GM06990 (cell line): ENCODE measurements around the gene HECW1.
A peak's percentile ranks its signal among the peaks of the same experiment; 100 is the strongest.

ENCODE experiments used
- DNase-seq: peaks from one replicate; pipeline ENCODE4 v3.0.0-alpha.2; 2011; ENCODE audit not compliant: insufficient read length; ENCODE audit errors: extremely low read depth
- H3K27me3 ChIP-seq: replicated peaks from 2 replicates; pipeline ENCODE4 v1.6.0; 2011; ENCODE audit warnings: low read length; ENCODE audit not compliant: control insufficient read depth, insufficient read depth
- H3K36me3 ChIP-seq: 2 replicates; pipeline ENCODE4 v1.5.1; 2011; ENCODE audit warnings: low read length; ENCODE audit not compliant: control insufficient read depth, insufficient read depth
- H3K4me3 ChIP-seq: replicated peaks from 2 replicates; pipeline ENCODE4 v1.5.1; 2011; ENCODE audit warnings: low read depth, mild to moderate bottlenecking, control low read depth, low read length
- TF ChIP-seq, protein P1 (sequence below): IDR thresholded peaks from 2 replicates; pipeline ENCODE4 v1.5.1; 2011; ENCODE audit warnings: low read length, control low read depth, mild to moderate bottlenecking, inconsistent platforms; ENCODE audit not compliant: insufficient read depth, poor library complexity, severe bottlenecking

Gene HECW1

DNA sequence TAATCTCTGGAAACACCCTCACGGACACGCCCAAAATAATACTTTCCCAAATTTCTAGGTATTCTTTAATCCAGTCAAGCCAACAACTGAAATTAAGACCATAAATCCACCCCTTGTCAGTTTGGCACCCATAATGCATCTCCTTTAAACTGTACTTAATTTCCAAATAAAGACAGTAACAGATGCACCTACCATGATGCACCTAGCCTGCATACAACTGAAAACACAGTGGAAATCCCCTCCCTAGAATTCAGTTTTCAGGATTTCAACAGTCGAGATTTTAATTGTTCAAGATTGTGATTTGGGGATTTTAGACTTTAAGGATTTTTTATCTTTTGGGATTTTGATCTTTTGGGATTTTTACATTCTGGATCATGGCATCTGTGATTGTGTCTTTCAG is 487.6 kb downstream of the HECW1 start:
- no peak for DNase-seq
- TF ChIP-seq, protein P1, sequence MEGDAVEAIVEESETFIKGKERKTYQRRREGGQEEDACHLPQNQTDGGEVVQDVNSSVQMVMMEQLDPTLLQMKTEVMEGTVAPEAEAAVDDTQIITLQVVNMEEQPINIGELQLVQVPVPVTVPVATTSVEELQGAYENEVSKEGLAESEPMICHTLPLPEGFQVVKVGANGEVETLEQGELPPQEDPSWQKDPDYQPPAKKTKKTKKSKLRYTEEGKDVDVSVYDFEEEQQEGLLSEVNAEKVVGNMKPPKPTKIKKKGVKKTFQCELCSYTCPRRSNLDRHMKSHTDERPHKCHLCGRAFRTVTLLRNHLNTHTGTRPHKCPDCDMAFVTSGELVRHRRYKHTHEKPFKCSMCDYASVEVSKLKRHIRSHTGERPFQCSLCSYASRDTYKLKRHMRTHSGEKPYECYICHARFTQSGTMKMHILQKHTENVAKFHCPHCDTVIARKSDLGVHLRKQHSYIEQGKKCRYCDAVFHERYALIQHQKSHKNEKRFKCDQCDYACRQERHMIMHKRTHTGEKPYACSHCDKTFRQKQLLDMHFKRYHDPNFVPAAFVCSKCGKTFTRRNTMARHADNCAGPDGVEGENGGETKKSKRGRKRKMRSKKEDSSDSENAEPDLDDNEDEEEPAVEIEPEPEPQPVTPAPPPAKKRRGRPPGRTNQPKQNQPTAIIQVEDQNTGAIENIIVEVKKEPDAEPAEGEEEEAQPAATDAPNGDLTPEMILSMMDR, result no peak
- Histone ChIP-seq H3K27me3 (no peaks in the 10 kb centered on the region), H3K36me3 (peaks cover 9% of the 10 kb centered on the region), H3K4me3 (no peak overlapping the region)

DNA sequence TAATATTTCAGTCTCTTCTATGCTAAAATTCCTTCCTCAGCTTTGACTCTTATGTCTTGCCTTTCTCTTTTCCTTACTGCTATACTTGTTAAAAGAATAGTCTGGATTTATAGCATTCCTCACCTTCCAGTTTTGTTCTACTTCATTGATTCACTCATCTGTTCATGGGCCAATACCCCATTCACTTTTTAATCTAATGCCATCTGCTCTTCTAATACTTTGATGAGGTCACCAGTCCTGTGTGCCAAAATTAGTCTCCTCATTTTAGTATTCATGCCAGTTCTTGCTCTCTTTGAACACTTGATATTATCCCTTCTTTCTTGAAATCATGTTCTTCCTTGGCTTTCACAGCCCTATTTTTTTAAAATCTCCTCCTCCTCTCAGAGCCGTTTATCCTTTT is 489.8 kb downstream of the HECW1 start:
- no peak for DNase-seq
- no peaks in the 10 kb centered on the region for H3K27me3 ChIP-seq
- TF ChIP-seq, protein P1, result no peak
- peaks cover 9% of the 10 kb centered on the region for H3K36me3 ChIP-seq
- H3K4me3 ChIP-seq, result no peak overlapping the region

DNA sequence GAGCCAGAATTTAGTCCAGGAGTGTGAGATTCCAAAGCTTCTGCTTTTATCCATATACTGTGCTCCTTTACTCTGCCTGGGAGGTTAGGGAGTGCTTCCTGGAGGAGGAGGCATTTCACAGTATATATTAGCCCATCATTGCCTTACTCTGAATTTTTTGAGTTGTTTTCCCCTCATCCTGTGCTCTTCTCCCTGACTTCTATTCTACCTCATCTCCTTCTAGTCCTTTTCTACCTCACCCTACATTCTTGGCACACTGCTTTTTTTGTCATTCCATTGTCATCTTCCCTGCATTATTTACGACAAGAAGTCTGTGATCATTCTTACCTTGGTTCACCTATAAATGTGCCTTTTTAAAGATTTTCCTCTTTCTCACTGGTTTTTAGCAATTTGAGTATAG is 491.8 kb downstream of the HECW1 start:
- no peak overlapping the region for H3K4me3 ChIP-seq
- H3K36me3 ChIP-seq, result peaks cover 11% of the 10 kb centered on the region
- no peak for DNase-seq
- no peaks in the 10 kb centered on the region for H3K27me3 ChIP-seq
- TF ChIP-seq, protein P1, result no peak

DNA sequence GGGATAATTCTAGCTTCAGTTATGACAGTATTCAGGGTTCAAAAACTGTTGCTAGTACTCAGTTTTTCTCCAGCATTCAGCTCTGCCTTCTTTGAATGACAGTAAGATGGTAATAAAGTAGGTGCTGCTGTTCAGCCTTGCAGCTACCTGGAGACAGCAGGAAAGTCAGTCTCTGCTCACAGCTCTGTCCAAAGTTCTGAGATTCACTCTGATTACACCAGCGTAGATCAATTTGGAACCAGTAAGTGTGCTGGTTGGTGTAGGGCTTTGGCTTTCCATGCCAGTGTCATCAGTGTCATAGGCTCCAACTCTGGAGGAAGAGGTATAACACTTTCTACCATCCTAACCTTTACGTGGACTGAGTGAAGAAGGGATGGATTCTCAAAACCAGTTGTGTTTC is 496.6 kb downstream of the HECW1 start:
- Histone ChIP-seq H3K27me3 (no peaks in the 10 kb centered on the region), H3K4me3 (no peak overlapping the region), H3K36me3 (peaks cover 14% of the 10 kb centered on the region)
- TF ChIP-seq, protein P1, result no peak
- no peak for DNase-seq

DNA sequence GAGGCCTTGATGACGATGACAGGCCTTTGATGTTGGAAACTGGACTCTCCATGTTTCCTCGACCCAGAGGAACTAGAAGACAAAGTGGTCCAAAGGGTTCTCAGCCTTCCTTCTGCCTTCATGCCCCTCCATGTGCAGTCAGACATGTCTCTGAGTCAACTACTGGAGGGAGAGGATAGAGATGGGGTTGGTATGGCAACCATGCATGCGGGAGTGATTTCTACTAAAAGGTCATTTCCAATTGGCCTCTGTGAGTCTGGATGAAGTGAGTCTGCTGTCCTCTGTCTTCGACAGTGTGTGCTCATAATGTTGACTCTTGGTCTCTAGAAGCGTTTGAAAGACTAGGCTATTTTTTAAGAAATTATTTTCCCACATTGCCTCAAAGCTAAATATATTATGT is 499.7 kb downstream of the HECW1 start:
- TF ChIP-seq, protein P1, result no peak
- Histone ChIP-seq H3K27me3 (no peaks in the 10 kb centered on the region), H3K4me3 (no peak overlapping the region), H3K36me3 (peaks cover 19% of the 10 kb centered on the region)
- no peak for DNase-seq

DNA sequence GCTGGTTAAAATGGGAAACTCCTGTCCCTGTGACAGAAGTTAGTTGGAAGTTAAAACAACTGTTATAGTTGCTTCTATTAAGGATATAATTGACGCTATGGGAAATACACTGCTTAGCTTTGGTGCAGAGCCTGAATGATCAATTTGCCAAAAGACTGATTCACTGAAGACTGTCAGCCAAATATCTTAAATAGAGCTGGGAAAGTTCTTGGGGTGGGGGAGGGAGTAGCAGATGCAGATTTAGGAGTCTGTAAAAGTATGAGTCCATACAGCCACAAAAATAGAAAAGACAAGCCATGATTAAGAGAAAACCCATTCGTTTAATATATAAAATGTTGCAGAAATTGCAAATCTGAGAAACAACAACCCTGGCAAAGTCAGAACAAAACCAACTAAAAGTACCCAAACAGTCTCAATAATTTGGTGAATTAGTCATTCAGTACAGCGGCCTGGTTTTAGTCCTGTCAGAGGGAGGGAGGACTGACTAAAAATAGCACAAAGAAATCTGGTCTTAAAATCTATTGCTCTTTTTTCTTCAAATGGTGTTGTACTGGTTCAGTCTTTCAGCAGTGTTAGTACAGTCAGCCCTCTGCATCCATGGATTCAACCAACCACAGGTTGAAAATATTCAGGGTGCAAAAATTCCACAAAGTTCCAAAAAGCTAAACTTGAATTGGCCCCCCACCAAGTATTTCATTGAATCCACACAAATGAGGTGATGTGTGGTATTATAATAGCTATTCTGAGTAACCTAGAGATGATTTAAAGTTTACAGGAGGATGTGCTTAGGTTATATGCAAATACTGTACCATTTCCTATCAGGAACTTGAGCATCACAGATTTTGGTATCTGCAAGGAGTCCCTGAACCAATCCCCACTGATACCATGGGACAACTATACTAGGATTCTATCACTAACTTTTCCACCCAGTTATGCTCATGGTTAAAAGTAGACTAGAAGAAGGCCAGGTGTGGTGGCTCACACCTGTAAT is 500.4 kb downstream of the HECW1 start:
- TF ChIP-seq, protein P1, result no peak
- Histone ChIP-seq H3K27me3 (no peaks in the 10 kb centered on the region), H3K4me3 (no peak overlapping the region), H3K36me3 (peaks cover 19% of the 10 kb centered on the region)
- peak; percentile 44 for DNase-seq
